LHCN-M2 (cell line): ENCODE measurements around the gene KLK12. TPM values are rescaled to one million over a fixed set of nuclear protein-coding genes. Genes with fewer than 3 reads are reported as not detected.

Experiments used
- DNase-seq: peaks from one replicate; pipeline ENCODE4 v3.0.0-alpha.2; 2012; ENCODE audit warnings: low read depth
- total RNA-seq: library from RNA; depleted of rRNA; stranded (reverse); fragments of >200 nt; gene quantifications from 2 replicates; pipeline ENCODE4 v1.2.3, GENCODE V29; 2014; rRNA removed

Gene KLK12
- total RNA-seq, 1 experiment from 2014 or later: not detected

DNA sequence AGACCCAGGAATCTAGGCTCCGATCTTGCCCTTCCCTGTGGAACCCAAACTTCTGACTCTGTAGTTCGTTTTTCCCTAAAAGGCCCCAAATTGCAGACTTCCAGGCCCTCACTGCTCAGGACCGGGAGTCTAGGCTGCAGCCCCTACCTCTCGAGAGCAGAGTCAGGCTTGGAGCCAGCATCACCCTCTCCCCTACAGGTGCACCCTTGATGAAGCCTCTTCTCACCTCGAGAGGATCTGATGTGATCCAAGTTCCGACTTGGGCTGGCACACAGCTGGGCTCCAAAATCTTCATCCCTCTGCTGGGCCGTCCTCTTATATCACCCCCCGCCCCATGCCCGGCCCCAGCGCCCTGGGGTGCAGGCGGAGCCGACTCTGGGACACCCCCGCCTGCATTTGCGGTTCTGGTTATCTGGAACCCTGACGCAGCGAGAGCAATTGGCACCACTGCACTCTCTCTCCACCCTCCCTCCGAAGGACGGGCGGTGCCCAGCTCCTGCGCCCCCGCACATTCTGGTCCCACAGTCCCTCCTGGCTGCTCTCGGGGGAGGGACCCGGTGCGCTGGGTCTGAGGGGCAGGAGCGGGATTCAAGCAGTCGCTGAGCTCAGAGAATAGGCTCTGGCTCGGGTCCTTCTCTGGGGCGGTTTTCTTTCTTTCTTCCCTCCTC, 51.0 kb downstream of the KLK12 start, which contains the start of gene KLK7:
TSS of gene KLK7 (minus strand) at position 293 of the 668 bp plus-strand sequence. CDS start 1,518 bp downstream, outside the sequence.
- no peak for DNase-seq

DNA sequence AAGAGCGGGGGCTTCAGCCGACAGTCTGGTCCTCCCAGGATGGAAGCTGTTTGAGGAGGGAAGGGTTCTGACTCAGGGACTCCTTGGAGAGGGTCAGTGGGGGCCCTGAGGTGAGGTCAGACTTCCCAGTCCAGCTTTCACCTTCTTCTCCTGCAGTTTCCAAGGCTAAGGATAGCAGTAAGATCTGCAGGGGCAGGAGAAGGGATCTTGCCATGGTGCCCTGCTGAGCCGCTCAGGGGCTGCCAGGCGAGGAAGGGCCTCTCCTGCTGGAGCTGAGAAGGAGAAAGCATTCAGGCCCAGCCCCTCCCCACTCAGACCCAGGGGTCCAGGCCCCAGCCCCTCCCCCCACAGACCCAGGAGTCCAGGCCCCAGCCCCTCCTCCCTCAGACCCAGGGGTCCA, 52.6 kb downstream of the KLK12 start:
- no peak for DNase-seq

DNA sequence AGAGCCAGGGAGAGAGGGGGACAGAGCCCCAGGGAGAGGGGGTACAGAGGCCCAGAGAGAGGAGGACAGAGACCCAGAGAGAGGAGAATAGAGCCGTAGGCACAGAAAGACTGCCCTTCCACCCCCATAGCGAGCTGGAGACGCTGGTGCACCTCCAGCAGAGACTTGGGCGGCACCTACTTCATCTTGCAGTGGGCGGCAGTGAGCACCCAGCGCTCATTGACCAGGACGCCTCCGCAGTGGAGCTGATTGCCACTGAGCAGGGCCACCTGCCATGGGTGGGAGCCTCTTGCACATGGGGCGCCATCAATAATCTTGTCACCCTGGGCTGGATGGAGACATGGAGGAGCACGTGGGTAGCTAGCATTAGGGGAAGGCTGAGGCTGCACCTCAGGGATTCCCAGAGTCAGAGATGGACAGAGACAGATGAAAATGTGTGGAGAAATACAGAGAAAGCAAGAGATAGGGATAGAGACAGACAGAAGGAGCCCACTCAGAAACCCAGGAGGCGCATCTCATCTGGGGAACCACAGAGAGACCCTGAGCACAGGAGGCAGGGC, 53.1 kb downstream of the KLK12 start:
- no peak for DNase-seq

DNA sequence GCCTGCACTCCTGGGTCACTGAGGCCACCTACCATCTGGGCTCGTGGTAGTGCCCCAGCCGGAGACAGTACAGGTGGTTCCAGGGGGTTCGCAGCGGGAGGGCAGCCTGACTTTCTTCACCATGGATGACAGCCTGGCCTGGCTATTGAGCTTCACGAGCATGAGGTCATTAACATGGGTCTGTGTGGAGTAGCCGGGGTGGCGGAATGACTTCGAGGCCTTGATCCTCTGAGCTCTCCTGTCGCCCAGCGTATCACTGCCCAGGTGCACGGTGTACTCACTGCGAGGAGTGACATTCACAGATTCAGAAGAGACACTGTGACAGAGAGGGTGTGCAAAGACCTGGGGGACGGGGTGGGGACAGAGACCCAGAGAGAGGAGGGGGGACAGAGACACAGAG, 54.6 kb downstream of the KLK12 start:
- DNase-seq: no peak

DNA sequence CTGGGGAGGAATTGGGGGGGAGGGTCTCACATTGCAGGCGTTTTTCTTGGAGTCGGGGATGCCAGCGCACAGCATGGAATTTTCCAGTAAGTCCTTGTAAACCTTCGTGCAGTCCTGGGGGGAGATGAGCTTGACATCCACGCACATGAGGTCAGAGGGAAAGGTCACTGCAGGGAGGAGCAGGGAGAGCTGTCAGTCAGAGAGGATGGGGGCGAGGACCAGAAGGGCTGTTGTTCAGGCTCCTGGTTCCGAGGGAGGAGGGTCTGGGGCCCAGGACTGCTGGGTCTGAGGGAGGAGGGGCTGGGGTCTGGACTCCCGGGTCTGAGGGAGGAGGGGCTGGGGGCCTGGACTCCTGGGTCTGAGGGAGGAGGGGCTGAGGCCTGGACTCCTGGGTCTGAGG, 55.0 kb downstream of the KLK12 start:
- DNase-seq: no peak

Other genes starting within 250 kb of the KLK12 start
- gene ACP4, start 244.6 kb downstream of the KLK12 start, total RNA-seq: not detected in 2 replicates
- not detected in 2 replicates for gene KLK1, start 211.2 kb downstream of the KLK12 start, total RNA-seq
- not detected in 2 replicates for gene KLK15, start 201.4 kb downstream of the KLK12 start, total RNA-seq
- gene KLK3, start 180.1 kb downstream of the KLK12 start, total RNA-seq: not detected in 2 replicates
- not detected in 2 replicates for gene KLK2, start 161.6 kb downstream of the KLK12 start, total RNA-seq
- gene KLK4, start 123.6 kb downstream of the KLK12 start, total RNA-seq: not detected in 2 replicates
- not detected in 2 replicates for gene KLK5, start 82.0 kb downstream of the KLK12 start, total RNA-seq
- not detected in 2 replicates for gene KLK6, start 65.4 kb downstream of the KLK12 start, total RNA-seq
- gene KLK7, start 51.1 kb downstream of the KLK12 start, total RNA-seq: not detected in 2 replicates
- gene KLK8, start 33.4 kb downstream of the KLK12 start, total RNA-seq: not detected in 2 replicates
- not detected in 2 replicates for gene KLK10, start 15.3 kb downstream of the KLK12 start, total RNA-seq
- gene KLK11, start 8.4 kb downstream of the KLK12 start, total RNA-seq: not detected in 2 replicates
- gene KLK13, start 30.1 kb upstream of the KLK12 start, total RNA-seq: not detected in 2 replicates
- gene KLK14, start 47.9 kb upstream of the KLK12 start, total RNA-seq: not detected in 2 replicates
- 13.8 and 13.9 TPM in 2 replicates for gene CTU1, start 73.4 kb upstream of the KLK12 start, total RNA-seq
- not detected in 2 replicates for gene SIGLEC9, start 89.9 kb upstream of the KLK12 start, total RNA-seq
- not detected in 2 replicates for gene SIGLEC7, start 107.3 kb upstream of the KLK12 start, total RNA-seq
- 0.11 and 1.3 TPM in 2 replicates for gene CD33, start 190.1 kb upstream of the KLK12 start, total RNA-seq
- not detected in 2 replicates for gene SIGLECL1, start 216.1 kb upstream of the KLK12 start, total RNA-seq